K562 (cell line): ENCODE data around the gene RHO. TPM values are rescaled to one million over a fixed set of nuclear protein-coding genes. Genes with fewer than 3 reads are reported as not detected.
A peak's percentile ranks its signal among the peaks of the same experiment; 100 is the strongest.

Experiments
- ATAC-seq: fragments of 200-7000 bp; cut with Tn5 transposase; 3 replicates; pipeline ENCODE4 v1.9.1; 2020; ENCODE audit warnings: moderate library complexity
- BruUV-seq: library from RNA; stranded (reverse); fragments of 400-500 nt; replicated peaks from 2 replicates; lab custom pipeline; 2021; lab: Mats Ljungman, UMichigan
- CTCF ChIA-PET: fragments of 300-600 bp; formaldehyde crosslinking; extraction: SDS; loops from one replicate; lab custom pipeline; 2021; ENCODE audit warnings: low intra/inter-chr PET ratio; lab: Yijun Ruan, JAX
- POLR2A ChIA-PET: fragments of 300-600, 350-650 bp; sonication (Branson Sonifier 250); formaldehyde crosslinking; extraction: SDS; loops from one replicate; lab custom pipeline; 2021; ENCODE audit warnings: antibody characterized with exemption, inconsistent platforms; lab: Yijun Ruan, JAX
- DNase-seq, 4 experiments: peaks; one replicate each; pipeline versions ENCODE4 v3.0.0 to v3.0.0-alpha.2; 2011 to 2018; ENCODE audit warnings: low spot score in 3 of 4, mixed read lengths in 3 of 4; ENCODE audit errors: extremely low read depth in 1 of 4
- FAIRE-seq: peaks from 2 replicates; lab custom pipeline; 2011; peaks lifted over from hg19 to GRCh38; lab: Jason Lieb, UNC
- H2AFZ ChIP-seq: 2 replicates; pipeline ENCODE4 v1.6.0; 2011; ENCODE audit warnings: low read depth, low read length, control low read depth, inconsistent platforms
- H3K27ac ChIP-seq: fragments of 200-600 bp; 3 replicates; pipeline ENCODE4 v1.8.0; 2011; ENCODE audit warnings: low read depth, mild to moderate bottlenecking, control low read depth, inconsistent platforms, low read length, moderate library complexity, mixed read lengths; ENCODE audit errors: extremely low read depth
- H3K27me3 ChIP-seq, 2 experiments: fragments of 300-600 bp in 1 of 2; 2 replicates in 1 of 2; 3 replicates in 1 of 2; pipeline versions ENCODE4 v1.6.0 to v1.8.0; 2011; ENCODE audit warnings: inconsistent platforms in 2 of 2, low read length in 2 of 2, mild to moderate bottlenecking in 1 of 2, mixed read lengths in 1 of 2, moderate library complexity in 1 of 2; ENCODE audit not compliant: control insufficient read depth in 2 of 2, insufficient read depth in 2 of 2
- H3K36me3 ChIP-seq: fragments of 300-600 bp; 3 replicates; pipeline ENCODE4 v1.8.0; 2011; ENCODE audit warnings: mild to moderate bottlenecking, low read length, inconsistent platforms; ENCODE audit not compliant: control insufficient read depth, insufficient read depth
- H3K4me1 ChIP-seq, 2 experiments: fragments of 200-600 bp in 1 of 2; replicated peaks in 1 of 2; 2 replicates in 1 of 2; 3 replicates in 1 of 2; pipeline versions ENCODE4 v1.5.1 to v1.8.0; 2011; ENCODE audit warnings: inconsistent platforms in 2 of 2, low read length in 2 of 2, mild to moderate bottlenecking in 1 of 2, mixed read lengths in 1 of 2, moderate library complexity in 1 of 2; ENCODE audit not compliant: control insufficient read depth in 2 of 2, insufficient read depth in 2 of 2
- H3K4me2 ChIP-seq: 2 replicates; pipeline ENCODE4 v1.6.1; 2011; ENCODE audit warnings: low read length, control low read depth, inconsistent platforms, mixed read lengths; ENCODE audit not compliant: insufficient read depth
- H3K4me3 ChIP-seq: fragments of 200-600 bp; sonication (generic), shearing (Covaris generic); 2 replicates; pipeline ENCODE4 v1.5.1; 2016; ENCODE audit warnings: control low read depth, inconsistent platforms
- H3K79me2 ChIP-seq: fragments of 200-600 bp; 3 replicates; pipeline ENCODE4 v1.8.0; 2011; ENCODE audit warnings: low read length, inconsistent platforms; ENCODE audit not compliant: control insufficient read depth, insufficient read depth
- H3K9ac ChIP-seq, 2 experiments: 2 replicates each; pipeline versions ENCODE4 v1.6.0 to v1.6.1; 2011; ENCODE audit warnings: low read depth in 2 of 2, low read length in 2 of 2, control low read depth in 1 of 2, inconsistent platforms in 1 of 2, mild to moderate bottlenecking in 1 of 2, mixed read lengths in 1 of 2; ENCODE audit not compliant: insufficient read depth in 1 of 2
- H3K9me1 ChIP-seq: one replicate; pipeline ENCODE4 v1.6.0; 2011; ENCODE audit warnings: inconsistent platforms, mild to moderate bottlenecking, low read length, moderate library complexity; ENCODE audit not compliant: control insufficient read depth, insufficient read depth
- H3K9me3 ChIP-seq: replicated peaks from 2 replicates; pipeline ENCODE4 v1.5.1; 2011; ENCODE audit warnings: low read depth, low read length, inconsistent platforms; ENCODE audit not compliant: control insufficient read depth, insufficient read depth
- H4K20me1 ChIP-seq: replicated peaks from 2 replicates; pipeline ENCODE4 v1.6.1; 2011; ENCODE audit warnings: low read length, inconsistent platforms, mixed read lengths; ENCODE audit not compliant: control insufficient read depth, insufficient read depth
- CEBPZ ChIP-seq: fragments of 150-350 bp; IDR thresholded peaks from 2 replicates; pipeline ENCODE4 v1.6.1; 2014; ENCODE audit warnings: low read depth, mild to moderate bottlenecking, low read length, borderline replicate concordance
- CSDE1 ChIP-seq, 2 experiments: fragments of 450-650 bp; IDR thresholded peaks; 2 replicates each; pipeline ENCODE4 v1.6.1; 2016; ENCODE audit warnings: mild to moderate bottlenecking in 1 of 2
- E4F1 ChIP-seq: fragments of 250-450 bp; sonication (Bioruptor Pico); IDR thresholded peaks from 2 replicates; pipeline ENCODE4 v1.5.0; 2021; ENCODE audit warnings: mild to moderate bottlenecking, borderline replicate concordance
- RBM22 ChIP-seq: fragments of 200-400 bp; formaldehyde crosslinking; IDR thresholded peaks from 2 replicates; pipeline ENCODE4 v1.6.1; 2018; ENCODE audit warnings: low read length, low read depth; ENCODE audit not compliant: poor library complexity, severe bottlenecking
- TAL1 ChIP-seq: fragments of 450-650 bp; IDR thresholded peaks from 2 replicates; pipeline ENCODE4 v1.6.1; 2016; ENCODE audit warnings: mild to moderate bottlenecking
- TCF7 ChIP-seq: sonication (generic); IDR thresholded peaks from 2 replicates; pipeline ENCODE4 v1.6.1; 2016; ENCODE audit warnings: antibody characterized with exemption, borderline replicate concordance
- ZC3H8 ChIP-seq: fragments of 450-650 bp; IDR thresholded peaks from 2 replicates; pipeline ENCODE4 v1.6.1; 2017
- ZFP1 ChIP-seq: fragments of 450-650 bp; formaldehyde crosslinking; IDR thresholded peaks from 2 replicates; pipeline ENCODE4 v1.4.0; 2020; ENCODE audit warnings: mild to moderate bottlenecking, mixed read lengths
- ZNF644 ChIP-seq: fragments of 200-800 bp; sonication (Bioruptor generic); IDR thresholded peaks from 2 replicates; pipeline ENCODE4 v1.6.1; 2016; ENCODE audit warnings: low read depth, missing genetic modification characterization, missing compliant biosample characterization
- WGBS: fragments of 100-300 bp; shearing (Covaris generic); methylation state at CpG from one replicate; pipeline ENCODE4 v1.1.6; 2016; ENCODE audit warnings: low coverage, mixed read lengths; ENCODE audit not compliant: insufficient coverage; ENCODE audit errors: missing lambda C conversion rate; 5-methylcytosine and 5-hydroxymethylcytosine counted together
- in situ Hi-C: fragments of 300-500 bp; cut with MboI; formaldehyde crosslinking; loops from 4 replicates; pipeline ENCODE4 v1.15.0; 2018; ENCODE audit warnings: inconsistent platforms, mixed read lengths
- intact Hi-C: fragments of 100-400 bp; cut with micrococcal nuclease; formaldehyde crosslinking; loops from 2 replicates; pipeline ENCODE4 v1.14.2; 2022
- polyA plus RNA-seq, 8 experiments: library from polyadenylated mRNA; depleted of rRNA in 4 of 8; stranded (reverse) in 5 of 8; unstranded in 3 of 8; fragments of >200 nt; fragmentation: Nextera tagmentation in 2 of 8; fragmentation: Illumina TruSeq in 1 of 8; extraction: Ambion mirVana in 2 of 8; extraction: Trizol in 1 of 8; gene quantifications; 2 replicates each; pipeline versions ENCODE4 v1.2.1 to v1.2.3, GENCODE V29; 2011 to 2014; ENCODE audit warnings: inconsistent platforms in 1 of 8, missing spikeins in 1 of 8
- total RNA-seq, 7 experiments: library from RNA; depleted of rRNA in 6 of 7; stranded (reverse); fragments of >200 nt in 6 of 7; fragmentation: Illumina TruSeq in 2 of 7; extraction: Trizol in 2 of 7; gene quantifications; 2 replicates each; pipeline versions ENCODE4 v1.2.1 to v1.2.3, GENCODE V29; 2011 to 2021; ENCODE audit warnings: low replicate concordance in 1 of 7
- TF ChIP-seq, protein P1 (sequence below): fragments of 450-650 bp; IDR thresholded peaks from 2 replicates; pipeline ENCODE4 v1.6.1; 2017; ENCODE audit warnings: antibody characterized with exemption, mild to moderate bottlenecking

The RHO gene
- total and polyA plus RNA-seq, 9 of the 15 experiments (the other 6 are each of a cell fraction or from before 2014, with no cell fraction given) = not detected

DNA sequence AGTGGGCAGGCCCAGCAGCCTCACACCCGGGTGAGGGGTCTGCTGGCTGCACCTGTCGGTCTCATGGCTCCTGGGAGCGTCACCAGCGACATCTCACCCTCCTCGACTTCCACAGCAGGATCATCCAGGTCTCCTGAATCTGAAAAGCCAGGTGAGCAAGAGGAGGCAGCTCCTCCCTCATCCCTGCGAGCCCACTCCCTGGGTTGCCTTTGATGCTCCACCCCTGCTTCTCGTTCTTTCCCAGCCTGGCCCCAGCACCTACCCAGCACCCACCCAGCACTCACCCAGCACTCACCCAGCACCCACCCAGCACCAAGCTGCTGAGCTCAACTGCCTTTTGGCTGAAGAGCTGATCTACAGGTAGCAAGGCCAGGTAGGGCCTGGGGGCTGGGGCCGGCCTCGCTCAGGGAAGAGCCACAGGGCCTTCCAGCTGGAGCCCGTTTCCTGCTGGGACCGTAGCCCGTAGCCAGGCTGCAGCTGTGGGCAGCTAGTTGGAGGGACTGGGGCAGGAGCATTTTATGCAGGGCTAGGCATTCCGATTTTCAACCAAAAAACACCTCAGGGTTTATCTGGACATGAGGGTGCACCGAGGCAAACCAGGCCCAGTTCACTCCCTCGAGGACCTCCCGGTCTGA, 14.8 kb downstream of the RHO start, which contains the start of gene H1-8 (continued):
- no peak for TF ChIP-seq E4F1
- TF ChIP-seq TAL1 = no peak
- TF ChIP-seq ZC3H8 = no peak

DNA sequence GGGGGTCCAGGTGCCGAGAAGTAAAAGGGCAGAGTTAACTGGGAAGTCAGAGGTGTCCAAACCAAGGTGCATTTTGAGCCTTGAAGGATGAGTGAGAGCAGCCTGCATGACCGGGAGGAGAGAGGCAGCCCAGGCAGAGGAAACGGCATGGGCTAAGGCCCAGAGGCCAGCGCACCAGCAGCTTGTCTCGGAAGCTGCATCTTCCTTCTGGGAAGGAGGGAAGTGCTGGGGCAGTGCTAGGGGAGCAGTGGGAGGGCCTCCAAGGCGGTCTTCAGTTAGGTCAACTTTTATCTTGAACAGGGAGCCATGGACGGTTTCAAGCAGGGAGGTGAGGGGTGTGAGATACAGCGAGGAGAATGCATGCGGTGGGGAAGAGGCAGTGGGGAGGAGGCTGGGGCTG, 15.6 kb downstream of the RHO start:
- Histone ChIP-seq H3K4me3 (no peak overlapping the region), H3K4me2 (no peak overlapping the region), H3K27ac (no peak overlapping the region), H2AFZ (peak overlapping the region; percentile 22), H4K20me1 (no peaks in the 10 kb centered on the region), H3K4me1 (peaks cover 0 to 18% of the 10 kb centered on the region in 2 experiments; a peak in 2 of 5 replicates), H3K9me1 (no peaks in the 10 kb centered on the region), H3K79me2 (no peaks in the 10 kb centered on the region), H3K36me3 (no peaks in the 10 kb centered on the region), H3K9me3 (no peaks in the 10 kb centered on the region), H3K27me3 (no peaks in the 10 kb centered on the region; a peak in 1 of 5 replicates), H3K9ac (peak overlapping the region in 1 of 2 experiments; percentile 26; a peak in 1 of 4 replicates)
- FAIRE-seq (no peak), DNase-seq (no peak), ATAC-seq (no peak)
- ChIA-PET CTCF (no interaction called here), POLR2A (interaction anchor here (0.6 to 1.5 kb wide), 3 partner anchors 9 to 71 kb away, joined by 3 read pairs; no protein-coding TSS in a partner anchor)
- in situ Hi-C loops (no loop called here), intact Hi-C loops (no loop called here)
- no TSS peak for BruUV-seq
- 22% methylated on average over 6 of the region's 9 CpGs for WGBS
- TF ChIP-seq, protein P1, sequence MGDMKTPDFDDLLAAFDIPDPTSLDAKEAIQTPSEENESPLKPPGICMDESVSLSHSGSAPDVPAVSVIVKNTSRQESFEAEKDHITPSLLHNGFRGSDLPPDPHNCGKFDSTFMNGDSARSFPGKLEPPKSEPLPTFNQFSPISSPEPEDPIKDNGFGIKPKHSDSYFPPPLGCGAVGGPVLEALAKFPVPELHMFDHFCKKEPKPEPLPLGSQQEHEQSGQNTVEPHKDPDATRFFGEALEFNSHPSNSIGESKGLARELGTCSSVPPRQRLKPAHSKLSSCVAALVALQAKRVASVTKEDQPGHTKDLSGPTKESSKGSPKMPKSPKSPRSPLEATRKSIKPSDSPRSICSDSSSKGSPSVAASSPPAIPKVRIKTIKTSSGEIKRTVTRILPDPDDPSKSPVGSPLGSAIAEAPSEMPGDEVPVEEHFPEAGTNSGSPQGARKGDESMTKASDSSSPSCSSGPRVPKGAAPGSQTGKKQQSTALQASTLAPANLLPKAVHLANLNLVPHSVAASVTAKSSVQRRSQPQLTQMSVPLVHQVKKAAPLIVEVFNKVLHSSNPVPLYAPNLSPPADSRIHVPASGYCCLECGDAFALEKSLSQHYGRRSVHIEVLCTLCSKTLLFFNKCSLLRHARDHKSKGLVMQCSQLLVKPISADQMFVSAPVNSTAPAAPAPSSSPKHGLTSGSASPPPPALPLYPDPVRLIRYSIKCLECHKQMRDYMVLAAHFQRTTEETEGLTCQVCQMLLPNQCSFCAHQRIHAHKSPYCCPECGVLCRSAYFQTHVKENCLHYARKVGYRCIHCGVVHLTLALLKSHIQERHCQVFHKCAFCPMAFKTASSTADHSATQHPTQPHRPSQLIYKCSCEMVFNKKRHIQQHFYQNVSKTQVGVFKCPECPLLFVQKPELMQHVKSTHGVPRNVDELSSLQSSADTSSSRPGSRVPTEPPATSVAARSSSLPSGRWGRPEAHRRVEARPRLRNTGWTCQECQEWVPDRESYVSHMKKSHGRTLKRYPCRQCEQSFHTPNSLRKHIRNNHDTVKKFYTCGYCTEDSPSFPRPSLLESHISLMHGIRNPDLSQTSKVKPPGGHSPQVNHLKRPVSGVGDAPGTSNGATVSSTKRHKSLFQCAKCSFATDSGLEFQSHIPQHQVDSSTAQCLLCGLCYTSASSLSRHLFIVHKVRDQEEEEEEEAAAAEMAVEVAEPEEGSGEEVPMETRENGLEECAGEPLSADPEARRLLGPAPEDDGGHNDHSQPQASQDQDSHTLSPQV = no peak
- TF ChIP-seq ZFP1 (no peak), TCF7 (no peak), CEBPZ (no peak), ZNF644 (no peak), CSDE1 (IDR thresholded peaks at IDR 0.05) (no peak), RBM22 (no peak)
